H9 (cell line): ENCODE data around the gene CXCR4. TPM values are rescaled to one million over a fixed set of nuclear protein-coding genes. Genes with fewer than 3 reads are reported as not detected.

Experiments used
- DNase-seq: peaks from one replicate; pipeline ENCODE4 v3.0.0-alpha.2; 2017
- H2AFZ ChIP-seq: one replicate; pipeline ENCODE4 v1.6.1; 2013; ENCODE audit warnings: mild to moderate bottlenecking, low read length, control low read depth, moderate library complexity
- H2AK5ac ChIP-seq: 2 replicates; pipeline ENCODE4 v1.6.1; 2013; ENCODE audit warnings: low read length, control low read depth, mixed read lengths; ENCODE audit not compliant: insufficient read length
- H2BK120ac ChIP-seq: one replicate; pipeline ENCODE4 v1.6.1; 2013; ENCODE audit warnings: low read depth, mild to moderate bottlenecking, low read length, control low read depth, inconsistent platforms; ENCODE audit not compliant: poor library complexity, severe bottlenecking
- H2BK12ac ChIP-seq: 2 replicates; pipeline ENCODE4 v1.6.1; 2013; ENCODE audit warnings: low read length, control low read depth, mixed read lengths, low read depth; ENCODE audit not compliant: insufficient read length
- H2BK15ac ChIP-seq: 2 replicates; pipeline ENCODE4 v1.6.1; 2013; ENCODE audit warnings: low read depth, low read length, control low read depth
- H2BK20ac ChIP-seq: one replicate; pipeline ENCODE4 v1.6.1; 2013; ENCODE audit warnings: low read depth, mild to moderate bottlenecking, low read length, control low read depth, inconsistent platforms; ENCODE audit not compliant: poor library complexity, severe bottlenecking
- H2BK5ac ChIP-seq: 2 replicates; pipeline ENCODE4 v1.6.1; 2013; ENCODE audit warnings: low read length, control low read depth, mixed read lengths; ENCODE audit not compliant: insufficient read length
- H3K14ac ChIP-seq: 2 replicates; pipeline ENCODE4 v1.6.1; 2013; ENCODE audit warnings: low read length, control low read depth; ENCODE audit not compliant: insufficient read depth
- H3K18ac ChIP-seq: 2 replicates; pipeline ENCODE4 v1.6.1; 2013; ENCODE audit warnings: low read depth, mild to moderate bottlenecking, mixed read lengths, low read length, control low read depth; ENCODE audit not compliant: insufficient read length
- H3K23ac ChIP-seq: 2 replicates; pipeline ENCODE4 v1.6.1; 2013; ENCODE audit warnings: low read length, control low read depth, mixed read lengths, low read depth; ENCODE audit not compliant: insufficient read length
- H3K23me2 ChIP-seq: 2 replicates; pipeline ENCODE4 v1.6.1; 2013; ENCODE audit warnings: low read depth, mild to moderate bottlenecking, mixed read lengths, low read length, control low read depth; ENCODE audit not compliant: insufficient read length, poor library complexity, severe bottlenecking
- H3K27ac ChIP-seq: 2 replicates; pipeline ENCODE4 v1.5.1; 2013; ENCODE audit warnings: low read length, control low read depth, mixed read lengths, low read depth; ENCODE audit not compliant: insufficient read length
- H3K27me3 ChIP-seq: 2 replicates; pipeline ENCODE4 v1.6.1; 2013; ENCODE audit warnings: low read length, control low read depth, inconsistent platforms; ENCODE audit not compliant: insufficient read depth
- H3K4ac ChIP-seq: 2 replicates; pipeline ENCODE4 v1.6.1; 2013; ENCODE audit warnings: low read depth, mild to moderate bottlenecking, control low read depth, inconsistent platforms, low read length, moderate library complexity
- H3K4me1 ChIP-seq: 2 replicates; pipeline ENCODE4 v1.6.1; 2013; ENCODE audit warnings: low read length, control low read depth, inconsistent platforms; ENCODE audit not compliant: insufficient read depth
- H3K4me2 ChIP-seq: 2 replicates; pipeline ENCODE4 v1.6.1; 2013; ENCODE audit warnings: low read length, control low read depth, mixed read lengths; ENCODE audit not compliant: insufficient read length, insufficient read depth
- H3K56ac ChIP-seq: 2 replicates; pipeline ENCODE4 v1.6.1; 2013; ENCODE audit warnings: low read depth, mild to moderate bottlenecking, mixed read lengths, low read length, control low read depth; ENCODE audit not compliant: insufficient read length
- H3K79me1 ChIP-seq: 2 replicates; pipeline ENCODE4 v1.6.1; 2013; ENCODE audit warnings: low read depth, mild to moderate bottlenecking, moderate library complexity, low read length, control low read depth, inconsistent platforms; ENCODE audit not compliant: insufficient read depth, poor library complexity, severe bottlenecking
- H3K79me2 ChIP-seq: 2 replicates; pipeline ENCODE4 v1.6.1; 2013; ENCODE audit warnings: low read length, control low read depth, inconsistent platforms; ENCODE audit not compliant: insufficient read depth
- H3K9ac ChIP-seq: 2 replicates; pipeline ENCODE4 v1.6.1; 2013; ENCODE audit warnings: low read length, control low read depth, mixed read lengths; ENCODE audit not compliant: insufficient read length; ENCODE audit errors: extremely low read depth
- H3K9me3 ChIP-seq: one replicate; pipeline ENCODE4 v1.6.1; 2013; ENCODE audit warnings: low read depth, low read length, inconsistent platforms; ENCODE audit not compliant: control insufficient read depth
- H3T11ph ChIP-seq: one replicate; pipeline ENCODE4 v1.6.1; 2013; ENCODE audit warnings: mild to moderate bottlenecking, low read length, control low read depth, inconsistent platforms
- H4K20me1 ChIP-seq: one replicate; pipeline ENCODE4 v1.6.1; 2013; ENCODE audit not compliant: control insufficient read depth, insufficient read length, insufficient read depth
- H4K5ac ChIP-seq: 2 replicates; pipeline ENCODE4 v1.6.1; 2013; ENCODE audit warnings: low read depth, mild to moderate bottlenecking, mixed read lengths, low read length, control low read depth; ENCODE audit not compliant: insufficient read length
- H4K8ac ChIP-seq: replicated peaks from 2 replicates; pipeline ENCODE4 v1.6.1; 2013; ENCODE audit warnings: low read length, control low read depth, mixed read lengths, low read depth; ENCODE audit not compliant: insufficient read length
- H4K91ac ChIP-seq: 2 replicates; pipeline ENCODE4 v1.6.1; 2013; ENCODE audit warnings: low read depth, mild to moderate bottlenecking, moderate library complexity, mixed read lengths, low read length, control low read depth; ENCODE audit not compliant: insufficient read length
- H3K27ac Mint-ChIP-seq, 3 experiments: 2 replicates in 2 of 3; 3 replicates in 1 of 3; pipeline ENCODE4 v1.8.0; 2020 to 2021; ENCODE audit warnings: mixed read lengths in 3 of 3, mild to moderate bottlenecking in 1 of 3, moderate library complexity in 1 of 3
- H3K27me3 Mint-ChIP-seq: 2 replicates; pipeline ENCODE4 v1.8.0; 2021; ENCODE audit warnings: low read depth, mild to moderate bottlenecking, moderate library complexity, mixed read lengths
- H3K36me3 Mint-ChIP-seq, 3 experiments: 2 replicates in 2 of 3; 3 replicates in 1 of 3; pipeline ENCODE4 v1.8.0; 2020 to 2021; ENCODE audit warnings: low read depth in 3 of 3, mixed read lengths in 3 of 3; ENCODE audit not compliant: insufficient read depth in 1 of 3
- H3K4me1 Mint-ChIP-seq, 2 experiments: 2 replicates each; pipeline ENCODE4 v1.8.0; 2020; ENCODE audit warnings: mixed read lengths in 2 of 2
- H3K4me3 Mint-ChIP-seq, 2 experiments: 2 replicates in 1 of 2; 3 replicates in 1 of 2; pipeline ENCODE4 v1.8.0; 2020 to 2021; ENCODE audit warnings: mild to moderate bottlenecking in 2 of 2, mixed read lengths in 2 of 2, moderate library complexity in 1 of 2
- H3K9me3 Mint-ChIP-seq, 2 experiments: 2 replicates in 1 of 2; 3 replicates in 1 of 2; pipeline ENCODE4 v1.8.0; 2020; ENCODE audit warnings: mild to moderate bottlenecking in 2 of 2, mixed read lengths in 2 of 2, moderate library complexity in 1 of 2
- CTCF ChIP-seq: fragments of 200-600 bp; sonication (generic); conservative IDR thresholded peaks from 3 replicates; pipeline ENCODE4 v1.8.0; 2021; ENCODE audit warnings: antibody characterized with exemption, mild to moderate bottlenecking
- WGBS: extraction: QIAGEN DNeasy Blood & Tissue Kit; methylation state at CpG from one replicate; pipeline ENCODE4 v1.1.7; 2013; ENCODE audit warnings: missing lambda C conversion rate, low lambda C conversion rate, mixed read lengths; ENCODE audit not compliant: insufficient read length; ENCODE audit errors: extremely low coverage; 5-methylcytosine and 5-hydroxymethylcytosine counted together
- total RNA-seq: library from RNA; stranded (reverse); gene quantifications from 2 replicates; pipeline ENCODE4 v1.2.1, GENCODE V29; 2021

CXCR4 gene
- total RNA-seq, 1 experiment from 2014 or later, result 1.0 TPM

- Histone ChIP-seq H3K4me1 (no peaks in the 10 kb centered on the region), H3K79me2 (no peaks in the 10 kb centered on the region), H3K27ac (no peak overlapping the region), H3T11ph (no peak overlapping the region), H2BK20ac (no peak overlapping the region), H3K79me1 (no peaks in the 10 kb centered on the region), H3K23ac (no peak overlapping the region), H4K20me1 (no peaks in the 10 kb centered on the region), H3K56ac (no peak overlapping the region), H3K14ac (no peak overlapping the region), H3K18ac (no peak overlapping the region), H3K4me2 (no peak overlapping the region), H2BK5ac (no peak overlapping the region), H3K27me3 (no peaks in the 10 kb centered on the region), H3K9me3 (no peaks in the 10 kb centered on the region), H3K9ac (no peak overlapping the region), H3K23me2 (no peaks in the 10 kb centered on the region), H2BK15ac (no peak overlapping the region), H3K4ac (no peak overlapping the region), H2BK120ac (no peak overlapping the region), H2BK12ac (no peak overlapping the region), H2AK5ac (no peak overlapping the region), H4K8ac (no peak overlapping the region), H2AFZ (no peak overlapping the region), H4K5ac (no peak overlapping the region), H4K91ac (no peak overlapping the region)
- Mint-ChIP-seq H3K27ac (no peak overlapping the region), H3K4me3 (no peak overlapping the region), H3K9me3 (peaks cover 22 to 26% of the 10 kb centered on the region in 2 experiments), H3K27me3 (peaks cover 2% of the 10 kb centered on the region; the same call in 1 of the 2 replicates), H3K36me3 (peaks cover 9 to 20% (median 10%) of the 10 kb centered on the region in 3 experiments), H3K4me1 (peaks cover 13 to 16% of the 10 kb centered on the region in 2 experiments)
- WGBS, result no CpG with 5 or more reads among the region's 3 CpGs
- TF ChIP-seq CTCF, result no peak
- DNase-seq, result no peak
Observed at GRCh38 chr2:136069773-136070172, 48.2 kb downstream of the CXCR4 start.
